ENCODE measurements around the gene WDFY1. TPM values are rescaled to one million over a fixed set of nuclear protein-coding genes. Genes with fewer than 3 reads are reported as not detected.

The WDFY1 gene
- total and polyA plus RNA-seq, 8 donors: 8.2 to 134 (median 31.4) TPM

DNA sequence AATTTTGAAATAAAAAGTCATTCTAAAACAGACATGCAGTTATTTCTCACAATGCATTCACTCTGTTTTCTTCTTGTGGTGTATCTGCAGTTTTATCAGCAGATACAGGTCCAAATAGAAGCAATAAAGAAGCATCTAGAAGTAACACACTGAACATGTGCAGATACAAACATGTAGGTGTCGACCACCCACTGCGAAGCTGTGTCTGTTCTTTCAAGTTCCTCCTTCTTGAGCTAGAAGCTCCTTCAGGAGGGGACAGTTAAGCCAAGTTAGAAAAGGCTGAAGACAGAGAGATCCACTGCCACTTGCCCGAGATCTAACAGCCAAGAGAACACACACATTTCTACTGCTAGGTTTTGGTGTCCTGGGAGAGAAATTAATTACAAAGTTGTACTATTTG lies 30.1 kb downstream of the WDFY1 start:
- Histone ChIP-seq H3K27ac (no peak overlapping the region), H3K4me1 (peaks cover 0 to 22% (median 14%) of the 10 kb centered on the region in 4 donors), H3K4me3 (no peak overlapping the region), H3K36me3 (peaks cover 7 to 44% (median 42%) of the 10 kb centered on the region in 4 donors), H3K9me3 (no peaks in the 10 kb centered on the region), H3K27me3 (no peaks in the 10 kb centered on the region)
- intact Hi-C loops (cut with DNase I; ENCODE audit: low total_unique reads): no loop called here
- DNase-seq: no peak
- WGBS, 5 donors: 88 to 94% (median 92%) methylated on average over 3 of the region's 3 CpGs
- no peak for TF ChIP-seq POLR2A (IDR thresholded peaks at IDR 0.05)
- TF ChIP-seq CTCF (IDR thresholded peaks at IDR 0.05): no peak
- no peak for TF ChIP-seq EP300 (IDR thresholded peaks at IDR 0.05)
- no peak for TF ChIP-seq POLR2AphosphoS5 (IDR thresholded peaks at IDR 0.05)

DNA sequence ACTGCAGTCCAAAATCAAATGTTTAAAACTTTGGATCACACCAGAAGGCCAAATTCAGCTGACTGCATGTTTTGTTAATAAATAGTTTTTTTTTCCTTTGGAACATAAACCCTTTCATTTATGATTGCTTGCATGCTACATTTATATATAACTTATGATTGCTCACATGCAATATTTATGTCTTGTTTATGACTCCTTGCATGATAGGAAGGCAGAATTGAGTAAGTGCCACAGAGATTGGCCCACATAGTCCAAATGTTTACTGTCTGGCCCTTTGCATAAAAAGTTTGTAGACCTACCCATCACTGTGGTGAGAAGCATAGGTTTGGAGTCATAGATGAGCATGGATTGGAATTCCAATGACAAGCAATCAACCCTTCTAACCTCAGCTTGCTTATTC lies 30.8 kb downstream of the WDFY1 start:
- TF ChIP-seq CTCF (IDR thresholded peaks at IDR 0.05) (no peak), POLR2A (IDR thresholded peaks at IDR 0.05) (no peak), EP300 (IDR thresholded peaks at IDR 0.05) (no peak), POLR2AphosphoS5 (IDR thresholded peaks at IDR 0.05) (no peak)
- H3K27ac ChIP-seq: no peak overlapping the region
- no peaks in the 10 kb centered on the region for H3K27me3 ChIP-seq
- no peaks in the 10 kb centered on the region for H3K9me3 ChIP-seq
- H3K4me1 ChIP-seq: peaks cover 6 to 24% (median 13%) of the 10 kb centered on the region in 4 donors
- intact Hi-C loops (cut with DNase I; ENCODE audit: low total_unique reads): no loop called here
- H3K36me3 ChIP-seq: peaks cover 7 to 44% (median 42%) of the 10 kb centered on the region in 4 donors
- no peak for DNase-seq
- H3K4me3 ChIP-seq: no peak overlapping the region

GRCh38 chr2:223909001-223909741 lies 36.0 kb downstream of the WDFY1 start:
- WGBS, 5 donors: 51 to 61% (median 53%) methylated on average over 7 of the region's 7 CpGs
- Histone ChIP-seq H3K27ac (peak overlapping the region in 3 of 5 donors; percentile 28 to 35 (median 32)), H3K27me3 (no peaks in the 10 kb centered on the region), H3K4me1 (peaks cover 13 to 30% (median 22%) of the 10 kb centered on the region in 4 donors), H3K9me3 (no peaks in the 10 kb centered on the region), H3K36me3 (peaks cover 0 to 28% (median 24%) of the 10 kb centered on the region in 4 donors), H3K4me3 (no peak overlapping the region)
- intact Hi-C loops (cut with DNase I; ENCODE audit: low total_unique reads): no loop called here
- DNase-seq: no peak
- TF ChIP-seq EP300 (IDR thresholded peaks at IDR 0.05) (no peak), POLR2AphosphoS5 (IDR thresholded peaks at IDR 0.05) (no peak), CTCF (IDR thresholded peaks at IDR 0.05) (no peak), POLR2A (IDR thresholded peaks at IDR 0.05) (no peak)

DNA sequence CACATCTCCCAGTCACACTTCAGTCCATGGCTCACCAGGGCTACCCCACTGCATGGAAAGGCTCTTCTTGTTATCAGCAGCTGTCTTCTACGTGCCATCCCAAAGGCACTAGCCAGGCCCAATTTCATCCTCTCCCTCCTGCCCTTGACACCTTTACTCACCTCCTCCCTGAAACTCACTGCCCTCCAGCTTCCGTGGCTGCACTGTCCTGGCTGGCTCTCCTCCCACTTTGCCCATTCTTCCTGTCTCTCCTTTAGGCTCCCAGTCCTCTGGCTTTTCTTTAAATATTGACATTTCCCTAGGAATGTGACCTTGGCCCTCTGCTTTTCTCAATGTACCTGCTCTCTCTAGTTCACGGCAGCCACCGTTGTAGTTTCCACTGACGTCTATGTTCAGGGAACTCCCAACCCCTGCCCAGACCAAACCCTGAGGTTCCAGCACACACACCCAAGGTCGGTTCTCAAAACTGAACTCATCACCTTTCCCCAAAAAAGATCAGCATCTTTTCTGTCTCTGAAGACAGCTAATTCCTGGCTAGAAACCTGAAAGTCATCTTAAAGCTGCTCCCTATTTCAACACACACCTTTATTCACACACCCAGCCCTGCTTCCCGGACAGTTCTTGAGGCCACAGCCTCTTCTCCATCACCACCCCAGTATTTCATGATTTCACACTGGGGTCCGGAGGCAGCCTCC lies 36.7 kb downstream of the WDFY1 start:
- H3K27ac ChIP-seq: peak overlapping the region in 3 of 5 donors; percentile 28 to 35 (median 32)
- peaks cover 13 to 30% (median 22%) of the 10 kb centered on the region in 4 donors for H3K4me1 ChIP-seq
- H3K36me3 ChIP-seq: peaks cover 0 to 31% (median 28%) of the 10 kb centered on the region in 4 donors
- peak; percentile 51 to 57 for DNase-seq
- no peaks in the 10 kb centered on the region for H3K9me3 ChIP-seq
- H3K27me3 ChIP-seq: no peaks in the 10 kb centered on the region
- 29 to 61% (median 53%) methylated on average over 8 of the region's 8 CpGs for WGBS, 5 donors
- no peak for TF ChIP-seq POLR2AphosphoS5 (IDR thresholded peaks at IDR 0.05)
- TF ChIP-seq POLR2A (IDR thresholded peaks at IDR 0.05): no peak
- no peak for TF ChIP-seq EP300 (IDR thresholded peaks at IDR 0.05)
- intact Hi-C loops (cut with DNase I; ENCODE audit: low total_unique reads): no loop called here
- H3K4me3 ChIP-seq: no peak overlapping the region
